ENCODE results near the gene ITGB5.

ITGB5 gene

DNA sequence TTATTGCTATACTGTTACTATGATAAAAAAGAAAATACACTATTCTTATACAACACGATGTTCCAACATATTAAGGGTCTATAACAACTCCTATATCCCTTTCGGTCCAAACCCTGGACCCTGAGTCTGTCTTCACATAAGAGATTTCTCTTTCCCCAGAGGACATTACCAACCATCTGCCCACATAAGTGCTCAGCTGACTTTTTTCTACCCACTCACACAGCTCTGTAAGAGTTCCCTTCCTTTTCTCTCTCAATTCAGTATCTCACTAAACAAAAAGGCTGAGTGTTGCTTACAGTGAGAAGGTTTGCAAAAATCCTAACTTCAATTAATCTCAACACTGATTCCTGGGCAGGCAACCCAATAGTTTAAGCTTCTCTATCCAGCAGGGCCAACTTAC is 30.5 kb downstream of the ITGB5 start:
- in situ Hi-C loops (cut with HindIII; ENCODE audit: low sequenced_read_pairs): no loop called here
- no peak overlapping the region for H3K4me3 ChIP-seq (ENCODE audit: low read depth, low read length)
- no peak for DNase-seq (ENCODE audit: low read depth)
- TF ChIP-seq, protein P1, sequence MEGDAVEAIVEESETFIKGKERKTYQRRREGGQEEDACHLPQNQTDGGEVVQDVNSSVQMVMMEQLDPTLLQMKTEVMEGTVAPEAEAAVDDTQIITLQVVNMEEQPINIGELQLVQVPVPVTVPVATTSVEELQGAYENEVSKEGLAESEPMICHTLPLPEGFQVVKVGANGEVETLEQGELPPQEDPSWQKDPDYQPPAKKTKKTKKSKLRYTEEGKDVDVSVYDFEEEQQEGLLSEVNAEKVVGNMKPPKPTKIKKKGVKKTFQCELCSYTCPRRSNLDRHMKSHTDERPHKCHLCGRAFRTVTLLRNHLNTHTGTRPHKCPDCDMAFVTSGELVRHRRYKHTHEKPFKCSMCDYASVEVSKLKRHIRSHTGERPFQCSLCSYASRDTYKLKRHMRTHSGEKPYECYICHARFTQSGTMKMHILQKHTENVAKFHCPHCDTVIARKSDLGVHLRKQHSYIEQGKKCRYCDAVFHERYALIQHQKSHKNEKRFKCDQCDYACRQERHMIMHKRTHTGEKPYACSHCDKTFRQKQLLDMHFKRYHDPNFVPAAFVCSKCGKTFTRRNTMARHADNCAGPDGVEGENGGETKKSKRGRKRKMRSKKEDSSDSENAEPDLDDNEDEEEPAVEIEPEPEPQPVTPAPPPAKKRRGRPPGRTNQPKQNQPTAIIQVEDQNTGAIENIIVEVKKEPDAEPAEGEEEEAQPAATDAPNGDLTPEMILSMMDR (IDR thresholded peaks at IDR 0.05; ENCODE audit: low read depth, low read length, missing control alignments): no peak

DNA sequence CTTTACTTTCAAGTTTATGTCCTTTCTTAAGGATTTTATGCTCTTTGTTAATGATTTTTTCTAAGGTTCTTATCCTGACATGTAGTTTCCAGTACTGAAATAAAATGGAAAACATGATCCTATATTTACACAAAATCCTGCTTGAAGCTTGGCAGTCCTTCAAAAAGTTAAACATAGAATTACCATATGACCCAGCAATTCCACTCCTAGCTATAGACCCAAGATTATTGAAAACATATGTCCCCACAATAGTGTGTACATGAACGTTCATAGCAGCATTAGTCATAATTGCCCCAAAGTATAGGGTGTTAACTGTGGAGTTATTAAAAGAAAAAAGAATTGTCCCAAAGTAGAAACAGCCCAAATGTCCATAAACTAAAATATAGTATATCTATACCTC is 33.2 kb downstream of the ITGB5 start:
- DNase-seq (ENCODE audit: low read depth): no peak

DNA sequence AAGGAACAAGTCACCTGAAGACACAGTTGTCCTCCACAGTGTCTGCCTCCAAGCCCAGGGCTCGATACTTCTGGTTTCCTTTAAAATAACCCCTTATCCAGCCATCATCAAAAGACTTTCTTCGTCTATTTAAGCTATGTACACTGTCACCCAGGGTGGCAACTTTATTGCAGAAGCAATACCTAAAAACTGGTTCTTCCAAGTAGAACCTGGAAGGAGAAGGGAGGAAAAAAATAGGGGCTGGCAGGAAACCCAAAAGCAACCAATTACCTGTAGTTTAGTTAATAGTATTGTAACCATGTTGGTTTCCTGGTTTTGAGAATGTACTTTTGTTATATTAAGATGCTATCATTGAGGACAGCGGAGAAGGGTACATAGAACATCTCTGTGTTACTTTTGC is 33.7 kb downstream of the ITGB5 start:
- DNase-seq (ENCODE audit: low read depth): no peak
- H3K4me3 ChIP-seq (ENCODE audit: low read depth, low read length): no peak overlapping the region
- in situ Hi-C loops (cut with HindIII; ENCODE audit: low sequenced_read_pairs): no loop called here
- TF ChIP-seq, protein P1 (IDR thresholded peaks at IDR 0.05; ENCODE audit: low read depth, low read length, missing control alignments): no peak

More for the DNA sequence above, 33.2 kb downstream of the ITGB5 start:
- TF ChIP-seq, protein P1 (IDR thresholded peaks at IDR 0.05; ENCODE audit: low read depth, low read length, missing control alignments): no peak
- in situ Hi-C loops (cut with HindIII; ENCODE audit: low sequenced_read_pairs): no loop called here
- no peak overlapping the region for H3K4me3 ChIP-seq (ENCODE audit: low read depth, low read length)

DNA sequence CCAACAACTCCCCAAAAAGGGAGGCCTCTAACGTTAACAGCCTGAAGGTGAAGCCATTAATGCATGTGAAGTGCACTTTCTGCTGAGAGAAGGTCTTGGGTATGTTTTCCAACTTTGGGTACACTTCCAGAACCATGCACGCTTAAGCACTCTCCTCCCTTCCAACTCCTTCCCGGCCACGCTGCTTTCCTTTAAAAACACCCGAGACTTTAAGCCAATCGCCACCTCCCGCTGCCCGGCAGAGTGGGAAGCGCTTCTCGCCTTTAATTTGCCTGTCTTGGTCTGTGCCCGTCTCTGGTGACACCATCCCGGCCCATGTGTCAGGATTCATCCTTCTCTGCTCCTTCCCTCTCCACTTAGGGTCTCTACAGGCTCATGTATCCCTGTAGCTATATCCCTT is 35.3 kb downstream of the ITGB5 start:
- no peak overlapping the region for H3K4me3 ChIP-seq (ENCODE audit: low read depth, low read length)
- TF ChIP-seq, protein P1 (IDR thresholded peaks at IDR 0.05; ENCODE audit: low read depth, low read length, missing control alignments): no peak
- in situ Hi-C loops (cut with HindIII; ENCODE audit: low sequenced_read_pairs): no loop called here
- no peak for DNase-seq (ENCODE audit: low read depth)

DNA sequence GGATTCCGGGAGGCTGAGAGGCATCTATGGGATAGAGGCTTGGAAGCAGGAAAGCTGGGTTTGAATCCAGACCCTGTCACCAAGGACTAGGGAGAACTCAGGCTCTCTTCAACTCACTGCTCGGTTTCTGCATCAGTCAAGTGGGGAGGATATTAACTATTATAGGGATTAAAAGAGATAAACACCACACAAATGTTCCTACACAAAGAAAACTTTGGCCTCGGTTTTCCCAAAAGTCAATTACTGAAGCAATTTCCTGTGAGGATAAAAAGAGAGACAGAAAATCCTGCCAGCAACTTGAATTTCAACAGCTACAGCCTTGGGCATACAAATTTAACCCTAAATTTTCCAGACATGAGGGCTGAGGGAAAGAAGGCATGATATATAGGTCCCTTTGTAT is 36.0 kb downstream of the ITGB5 start:
- H3K4me3 ChIP-seq (ENCODE audit: low read depth, low read length): no peak overlapping the region
- TF ChIP-seq, protein P1 (IDR thresholded peaks at IDR 0.05; ENCODE audit: low read depth, low read length, missing control alignments): no peak
- DNase-seq (ENCODE audit: low read depth): no peak
- in situ Hi-C loops (cut with HindIII; ENCODE audit: low sequenced_read_pairs): no loop called here

DNA sequence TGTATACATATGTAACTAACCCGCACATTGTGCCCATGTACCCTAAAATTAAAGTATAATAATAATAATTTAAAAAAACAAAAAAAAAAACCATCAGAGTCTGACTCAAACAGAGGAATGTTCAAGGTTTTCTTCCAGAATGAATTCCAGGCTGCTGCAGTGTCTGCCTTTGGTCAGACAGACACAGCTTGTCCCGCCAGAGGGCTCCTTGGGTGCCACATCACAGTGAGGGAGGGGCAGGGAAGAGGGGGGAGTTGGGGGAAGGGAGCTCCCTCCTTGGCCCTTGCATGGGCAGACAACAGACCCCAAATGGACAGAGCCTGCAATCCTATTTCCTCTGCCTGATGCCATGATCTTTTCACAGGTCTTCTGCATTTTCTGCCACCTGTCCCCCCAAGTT is 36.5 kb downstream of the ITGB5 start:
- TF ChIP-seq, protein P1 (IDR thresholded peaks at IDR 0.05; ENCODE audit: low read depth, low read length, missing control alignments): peak; percentile 20
- no peak overlapping the region for H3K4me3 ChIP-seq (ENCODE audit: low read depth, low read length)
- in situ Hi-C loops (cut with HindIII; ENCODE audit: low sequenced_read_pairs): no loop called here
- DNase-seq (ENCODE audit: low read depth): no peak

DNA sequence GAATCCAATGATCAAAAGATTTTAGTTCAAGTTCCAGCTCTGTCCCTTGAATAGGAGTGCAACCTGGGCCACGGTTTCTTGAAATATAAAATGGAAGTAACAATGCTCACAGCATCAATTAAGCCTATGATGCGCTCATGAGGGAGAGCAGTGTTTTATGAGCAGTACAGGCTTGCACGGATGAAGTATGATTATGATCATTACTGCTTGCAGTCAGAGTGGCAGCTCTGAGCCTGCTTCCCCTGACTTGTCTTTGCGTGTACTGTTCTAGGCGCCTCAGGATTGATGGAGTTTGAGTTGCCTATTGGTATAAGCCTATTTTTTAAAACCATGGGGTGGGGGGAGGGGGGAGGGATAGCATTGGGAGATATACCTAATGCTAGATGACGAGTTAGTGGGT is 37.0 kb downstream of the ITGB5 start:
- TF ChIP-seq, protein P1 (IDR thresholded peaks at IDR 0.05; ENCODE audit: low read depth, low read length, missing control alignments): no peak
- in situ Hi-C loops (cut with HindIII; ENCODE audit: low sequenced_read_pairs): no loop called here
- DNase-seq (ENCODE audit: low read depth): no peak
- H3K4me3 ChIP-seq (ENCODE audit: low read depth, low read length): no peak overlapping the region
